ENCODE results near the gene NAALADL2.
A peak's percentile ranks its signal among the peaks of the same experiment; 100 is the strongest.

NAALADL2 gene

GRCh38 chr3:175585898-175586297, 726.8 kb downstream of the NAALADL2 start:
- peak; percentile 64 for DNase-seq
- no peak overlapping the region for H3K4me3 ChIP-seq (ENCODE audit: low read depth, low read length)
- TF ChIP-seq CTCF (IDR thresholded peaks at IDR 0.05; ENCODE audit: low read depth, low read length, missing control alignments) = no peak
- in situ Hi-C loops (cut with HindIII; ENCODE audit: low pct_ligation_motif_present, low sequenced_read_pairs) = no loop called here
- H3K27me3 ChIP-seq (replicated peaks) = no peaks in the 10 kb centered on the region
- H3K27ac ChIP-seq = no peak overlapping the region
- H3K36me3 ChIP-seq (replicated peaks) = no peaks in the 10 kb centered on the region

DNA sequence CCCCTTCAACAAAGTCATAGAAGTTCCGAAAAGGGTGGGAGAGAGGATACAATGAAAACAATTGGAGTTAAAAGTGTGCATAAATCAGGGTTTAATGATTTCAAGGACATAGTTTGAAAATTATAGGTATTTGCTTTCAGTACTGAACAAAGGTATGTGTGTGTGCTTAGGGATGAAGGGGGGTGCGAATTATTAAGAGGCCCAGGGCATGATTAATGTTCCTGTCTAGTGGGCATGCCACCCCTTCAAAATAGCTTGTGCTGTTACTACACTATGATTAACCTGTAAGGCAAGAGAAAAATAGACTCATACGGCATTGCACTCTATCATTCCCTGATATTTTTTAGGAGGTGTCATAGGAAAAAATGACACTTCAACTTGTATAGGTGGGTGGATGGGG, 731.6 kb downstream of the NAALADL2 start:
- in situ Hi-C loops (cut with HindIII; ENCODE audit: low pct_ligation_motif_present, low sequenced_read_pairs) = no loop called here
- TF ChIP-seq CTCF (IDR thresholded peaks at IDR 0.05; ENCODE audit: low read depth, low read length, missing control alignments) = no peak
- no peaks in the 10 kb centered on the region for H3K36me3 ChIP-seq (replicated peaks)
- H3K27ac ChIP-seq = no peak overlapping the region
- H3K4me3 ChIP-seq (ENCODE audit: low read depth, low read length) = no peak overlapping the region
- no peaks in the 10 kb centered on the region for H3K27me3 ChIP-seq (replicated peaks)
- no peak for DNase-seq

DNA sequence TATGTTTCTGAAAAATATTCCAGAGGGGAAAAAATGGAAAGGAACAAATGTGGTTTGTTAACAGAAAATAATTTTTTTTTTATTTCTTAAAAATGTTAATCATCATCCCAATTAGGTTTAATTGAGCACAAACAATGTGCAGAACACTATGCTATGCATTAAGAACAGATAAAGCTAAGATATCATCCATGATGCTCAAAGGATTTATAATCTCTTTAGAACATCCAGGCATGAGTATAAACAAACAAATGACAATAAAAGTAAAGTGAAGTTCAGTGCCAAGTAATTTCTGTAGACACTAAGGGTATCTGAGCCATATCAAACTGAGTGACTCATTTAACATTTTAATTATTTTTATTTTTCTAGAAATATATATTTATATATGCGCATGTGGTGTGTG, 732.2 kb downstream of the NAALADL2 start:
- no peaks in the 10 kb centered on the region for H3K36me3 ChIP-seq (replicated peaks)
- in situ Hi-C loops (cut with HindIII; ENCODE audit: low pct_ligation_motif_present, low sequenced_read_pairs) = no loop called here
- H3K27ac ChIP-seq = no peak overlapping the region
- H3K27me3 ChIP-seq (replicated peaks) = no peaks in the 10 kb centered on the region
- no peak for DNase-seq
- H3K4me3 ChIP-seq (ENCODE audit: low read depth, low read length) = no peak overlapping the region
- TF ChIP-seq CTCF (IDR thresholded peaks at IDR 0.05; ENCODE audit: low read depth, low read length, missing control alignments) = no peak

DNA sequence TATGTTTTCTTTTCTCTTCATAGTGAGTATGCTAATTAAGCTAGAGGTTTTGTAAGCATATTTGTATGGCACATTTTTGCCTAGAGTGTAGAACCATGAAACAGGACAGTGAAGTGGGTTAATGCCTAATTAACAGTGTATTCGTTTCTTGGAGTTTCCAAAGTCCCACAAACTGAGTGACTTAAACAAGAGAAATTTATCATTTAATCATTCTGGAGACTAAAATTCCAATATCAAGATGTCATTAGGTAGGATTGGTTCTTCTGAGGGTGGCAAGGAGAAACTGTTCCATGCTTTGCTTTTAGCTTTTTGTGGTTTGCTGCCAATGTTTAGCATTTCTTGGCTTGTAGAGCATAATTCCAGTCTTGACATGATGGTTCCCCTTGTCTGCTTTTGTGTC, 734.2 kb downstream of the NAALADL2 start:
- Histone ChIP-seq H3K4me3 (ENCODE audit: low read depth, low read length) (no peak overlapping the region), H3K36me3 (replicated peaks) (no peaks in the 10 kb centered on the region), H3K27me3 (replicated peaks) (no peaks in the 10 kb centered on the region), H3K27ac (no peak overlapping the region)
- DNase-seq = no peak
- in situ Hi-C loops (cut with HindIII; ENCODE audit: low pct_ligation_motif_present, low sequenced_read_pairs) = no loop called here
- no peak for TF ChIP-seq CTCF (IDR thresholded peaks at IDR 0.05; ENCODE audit: low read depth, low read length, missing control alignments)

DNA sequence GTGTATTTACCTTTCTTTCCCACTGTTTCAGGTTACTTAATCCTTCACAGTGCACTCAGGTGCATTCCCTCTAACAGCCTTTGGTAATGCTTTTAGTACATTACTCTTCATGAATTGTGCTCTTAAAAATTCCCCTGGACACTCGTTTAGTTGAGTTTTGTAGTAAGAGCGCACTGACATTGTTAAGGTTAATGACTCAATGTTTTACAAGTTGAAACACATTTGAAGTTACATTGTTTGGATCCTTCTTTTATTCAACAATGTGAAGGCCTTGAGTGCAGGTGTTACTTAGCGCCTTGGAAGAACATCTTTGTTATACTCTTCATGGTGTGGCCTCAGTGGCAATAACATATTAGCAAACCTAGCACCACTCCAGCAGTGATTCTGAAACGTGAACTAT, 739.6 kb downstream of the NAALADL2 start:
- in situ Hi-C loops (cut with HindIII; ENCODE audit: low pct_ligation_motif_present, low sequenced_read_pairs) = no loop called here
- TF ChIP-seq CTCF (IDR thresholded peaks at IDR 0.05; ENCODE audit: low read depth, low read length, missing control alignments) = no peak
- no peak overlapping the region for H3K27ac ChIP-seq

GRCh38 chr3:175601521-175601920, 742.4 kb downstream of the NAALADL2 start:
- H3K4me3 ChIP-seq (ENCODE audit: low read depth, low read length) = no peak overlapping the region
- in situ Hi-C loops (cut with HindIII; ENCODE audit: low pct_ligation_motif_present, low sequenced_read_pairs) = no loop called here
- no peak for TF ChIP-seq CTCF (IDR thresholded peaks at IDR 0.05; ENCODE audit: low read depth, low read length, missing control alignments)
- peak; percentile 16 for DNase-seq
- no peaks in the 10 kb centered on the region for H3K36me3 ChIP-seq (replicated peaks)
- no peak overlapping the region for H3K27ac ChIP-seq
- no peaks in the 10 kb centered on the region for H3K27me3 ChIP-seq (replicated peaks)

More for the DNA sequence above, 739.6 kb downstream of the NAALADL2 start:
- Histone ChIP-seq H3K36me3 (replicated peaks) (no peaks in the 10 kb centered on the region), H3K27me3 (replicated peaks) (no peaks in the 10 kb centered on the region), H3K4me3 (ENCODE audit: low read depth, low read length) (no peak overlapping the region)
- no peak for DNase-seq
